ENCODE results near the gene BPTF. TPM values are rescaled to one million over a fixed set of nuclear protein-coding genes. Genes with fewer than 3 reads are reported as not detected.
"Not testable (repeated sequence)": the region's sequence is repeated elsewhere in the genome, so short reads cannot be mapped to it uniquely, and the experiment has no call there.

Gene BPTF
- polyA plus RNA-seq, 1 donor = 58.3 TPM

DNA sequence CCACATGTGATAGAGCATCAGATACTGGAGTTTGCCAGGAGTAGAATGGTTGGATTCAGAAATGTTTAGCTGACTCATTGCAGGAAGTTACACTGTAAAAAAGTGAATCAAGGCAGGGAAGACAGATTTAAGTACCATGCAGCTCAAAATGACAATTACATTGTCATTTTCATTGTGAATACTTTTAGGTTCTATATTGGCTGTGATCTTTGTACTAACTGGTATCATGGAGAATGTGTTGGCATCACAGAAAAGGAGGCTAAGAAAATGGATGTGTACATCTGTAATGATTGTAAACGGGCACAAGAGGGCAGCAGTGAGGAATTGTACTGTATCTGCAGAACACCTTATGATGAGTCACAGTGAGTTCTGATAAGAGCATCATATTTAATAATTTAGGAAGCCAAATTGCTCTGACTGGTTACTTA is 137.9 kb downstream of the BPTF start:
- DNase-seq (ENCODE audit: low read depth) = peak; percentile 44

DNA sequence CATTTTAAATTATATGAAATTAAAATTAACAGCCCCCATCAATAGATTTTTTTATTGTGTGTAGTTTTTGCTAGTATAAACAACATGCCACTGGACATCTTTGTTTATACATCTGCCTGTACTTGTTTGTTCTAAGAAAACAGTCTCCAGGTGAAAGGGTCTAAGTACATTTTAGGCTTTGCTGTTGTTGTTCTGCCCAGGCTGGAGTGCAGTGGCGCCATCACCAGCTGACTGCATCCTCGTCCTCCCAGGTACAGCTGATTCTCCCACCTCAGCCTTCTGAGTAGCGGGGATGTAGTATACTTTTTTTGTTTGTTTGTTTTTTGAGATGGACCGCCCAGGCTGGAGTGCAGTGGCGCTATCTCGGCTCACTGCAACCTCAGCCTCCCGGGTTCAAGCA is 145.5 kb downstream of the BPTF start:
- no peak for DNase-seq (ENCODE audit: low read depth)

DNA sequence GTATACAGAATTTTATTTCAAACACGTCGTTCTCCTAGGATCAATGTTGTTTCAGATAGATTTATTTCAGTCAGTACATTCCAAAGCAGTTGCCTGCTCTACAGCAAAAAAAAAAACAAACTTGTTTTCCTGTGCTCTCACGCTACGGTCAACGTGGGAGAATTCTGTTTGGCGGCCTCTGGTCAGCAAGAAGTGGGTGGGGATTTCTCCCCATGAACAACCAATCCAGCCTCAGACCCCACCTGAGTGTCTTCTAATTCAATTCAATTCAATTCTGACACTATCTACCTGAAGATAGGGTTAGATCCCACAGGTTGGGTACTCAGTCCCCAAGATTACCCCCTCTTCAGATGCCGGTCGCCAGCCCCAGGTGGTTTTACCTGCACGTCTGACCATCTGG is 148.9 kb downstream of the BPTF start:
- no peak for DNase-seq (ENCODE audit: low read depth)

DNA sequence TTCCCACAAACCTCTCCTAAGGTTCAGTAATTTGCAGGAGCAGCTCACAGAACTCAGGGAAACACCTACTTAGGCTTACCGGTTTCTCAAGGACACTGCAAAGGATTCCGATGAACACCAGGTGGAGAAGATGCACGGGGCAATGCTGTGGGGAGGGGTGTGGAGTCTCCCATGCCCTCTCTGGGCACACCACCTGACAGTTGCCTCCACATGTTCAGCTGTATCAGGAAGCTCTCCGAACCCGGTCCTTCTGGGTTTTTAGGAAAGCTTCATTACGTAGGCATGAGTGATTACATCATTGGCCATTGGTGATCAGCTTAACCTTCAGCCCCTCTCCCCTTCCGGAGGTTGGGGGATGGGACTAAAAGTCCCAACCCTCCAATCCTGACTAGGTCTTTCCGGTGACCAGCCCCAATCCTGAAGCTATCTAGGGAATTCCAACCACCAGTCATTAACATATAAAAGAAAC is 149.3 kb downstream of the BPTF start:
- no peak for DNase-seq (ENCODE audit: low read depth)

DNA sequence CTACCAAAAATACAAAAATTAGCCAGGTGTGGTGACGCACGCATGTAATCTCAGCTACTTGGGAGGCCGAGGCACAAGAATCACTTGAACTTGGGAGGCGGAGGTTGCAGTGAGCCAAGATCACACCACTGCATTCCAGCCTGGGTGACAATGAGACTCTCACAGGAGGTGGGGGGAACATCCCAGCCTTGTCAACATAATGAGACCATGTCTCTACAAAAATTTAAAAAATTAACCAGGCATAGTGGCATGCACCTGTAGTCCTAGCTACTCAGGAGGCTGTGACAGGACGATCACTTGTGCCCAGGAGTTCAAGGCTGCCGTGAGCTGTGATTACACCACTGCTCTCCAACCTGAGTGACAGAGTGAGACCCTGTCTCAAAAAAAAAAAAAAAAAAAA is 151.0 kb downstream of the BPTF start:
- not testable (repeated sequence) for DNase-seq (ENCODE audit: low read depth)

DNA sequence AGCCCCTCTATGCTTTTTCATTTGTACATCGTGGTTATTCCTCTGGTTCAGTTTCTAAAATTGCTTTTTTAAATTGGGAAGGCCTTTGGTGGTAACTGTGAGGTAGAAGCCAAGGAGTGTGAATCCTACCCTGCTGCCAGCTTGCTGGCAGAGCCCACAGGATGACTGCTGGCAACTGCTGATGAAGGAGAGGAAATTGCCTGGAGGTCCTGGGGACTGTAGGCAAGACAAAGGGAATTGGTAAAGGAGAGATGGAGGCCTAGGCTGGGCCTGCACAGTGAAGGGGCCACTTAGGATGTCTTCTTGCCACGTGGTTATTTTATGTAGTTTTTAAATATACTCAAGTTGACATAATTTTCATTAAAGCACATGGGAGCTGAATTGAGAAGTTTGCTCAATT is 155.2 kb downstream of the BPTF start:
- DNase-seq (ENCODE audit: low read depth) = no peak

DNA sequence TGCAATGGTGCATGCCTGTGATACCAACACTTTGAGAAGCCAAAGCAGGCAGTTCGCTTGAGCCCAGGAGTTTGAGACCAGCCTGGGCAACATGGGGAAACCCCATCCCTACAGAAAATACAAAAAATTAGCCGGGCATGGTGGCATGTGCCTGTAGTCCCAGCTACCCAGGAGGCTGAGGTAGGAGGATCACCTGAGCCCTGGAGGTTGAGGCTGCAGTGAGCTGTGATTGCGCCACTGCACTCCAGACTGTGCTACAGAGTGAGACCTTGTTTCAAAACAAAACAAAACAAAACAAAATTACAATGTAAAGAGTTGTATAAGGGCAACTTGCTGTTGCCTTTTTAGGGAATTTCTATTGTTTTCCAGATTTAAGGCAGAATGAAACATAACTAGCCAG is 155.6 kb downstream of the BPTF start:
- DNase-seq (ENCODE audit: low read depth) = not testable (repeated sequence)

DNA sequence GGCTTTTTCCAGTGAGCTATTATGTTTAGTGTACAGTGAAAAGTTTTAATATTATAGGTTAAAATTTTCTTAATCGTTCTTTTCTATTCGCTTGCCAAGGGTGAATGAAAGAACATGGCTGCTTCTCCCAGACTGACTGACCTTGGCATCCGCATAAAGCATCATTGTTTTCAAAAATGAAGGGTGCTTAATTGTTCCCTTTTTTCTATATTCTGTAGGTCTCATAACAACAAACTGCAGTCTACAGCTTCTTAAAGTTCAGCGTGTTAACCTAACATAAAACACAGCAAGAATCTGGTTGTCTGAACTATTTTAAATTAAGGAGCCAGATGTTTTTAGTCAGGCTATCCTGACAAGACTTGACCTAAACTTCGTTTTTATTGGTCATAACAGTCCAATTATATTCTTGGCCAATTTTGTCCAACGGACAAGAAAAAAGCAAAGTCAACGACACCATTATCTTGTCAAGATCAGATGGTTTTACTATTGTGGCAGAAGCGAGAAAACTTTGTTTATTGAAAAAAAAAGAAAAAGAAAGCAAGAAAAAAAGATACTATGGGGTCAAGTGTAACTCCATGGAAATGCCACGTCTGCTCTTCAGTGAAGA is 156.8 kb downstream of the BPTF start:
- DNase-seq (ENCODE audit: low read depth) = no peak

DNA sequence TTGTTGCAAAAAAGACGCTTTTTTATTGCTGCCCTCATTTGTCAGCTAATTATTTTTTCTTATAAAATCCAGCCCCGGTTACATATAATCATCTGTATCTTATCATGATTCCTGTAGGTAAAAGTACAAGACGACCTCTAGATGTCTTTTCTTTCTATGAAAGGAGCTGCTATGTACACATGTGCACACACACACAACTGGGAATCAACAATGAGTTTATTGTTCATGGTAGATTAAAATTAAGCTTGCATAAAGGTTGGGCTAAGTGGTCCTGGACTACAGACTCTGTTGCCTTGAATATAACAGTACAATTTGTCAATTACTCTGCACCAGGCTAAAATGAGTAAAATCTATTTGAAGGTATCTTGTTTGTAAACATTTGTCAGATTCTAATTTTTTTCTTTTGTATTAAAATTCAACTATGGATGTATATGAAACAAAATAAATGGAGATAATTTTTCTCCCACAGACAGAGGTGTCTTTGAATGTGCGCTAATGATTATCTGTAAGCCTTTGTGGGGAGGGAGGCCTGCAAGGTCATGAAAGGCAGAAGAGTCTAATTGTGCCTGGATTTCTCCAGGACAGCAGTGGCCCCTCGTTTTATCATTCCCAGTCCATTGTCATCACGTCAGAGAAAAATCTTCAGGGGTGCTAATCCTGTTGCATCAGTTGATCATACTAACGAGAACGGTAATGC is 157.5 kb downstream of the BPTF start:
- no peak for DNase-seq (ENCODE audit: low read depth)

DNA sequence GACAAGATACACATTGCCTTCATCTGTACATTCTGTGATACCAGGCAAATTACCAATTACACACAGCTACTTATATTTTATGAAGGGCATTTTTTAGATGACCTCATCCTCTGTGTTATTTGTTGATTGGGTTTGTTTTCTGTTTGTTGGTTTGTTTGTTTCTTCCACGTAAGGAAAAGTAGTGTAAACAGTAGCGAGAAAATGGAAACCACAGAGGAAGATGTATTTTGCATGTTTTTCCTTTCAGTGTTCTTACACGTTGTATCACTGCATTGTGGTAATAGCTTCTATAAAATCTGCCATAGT is 158.0 kb downstream of the BPTF start:
- DNase-seq (ENCODE audit: low read depth) = no peak

DNA sequence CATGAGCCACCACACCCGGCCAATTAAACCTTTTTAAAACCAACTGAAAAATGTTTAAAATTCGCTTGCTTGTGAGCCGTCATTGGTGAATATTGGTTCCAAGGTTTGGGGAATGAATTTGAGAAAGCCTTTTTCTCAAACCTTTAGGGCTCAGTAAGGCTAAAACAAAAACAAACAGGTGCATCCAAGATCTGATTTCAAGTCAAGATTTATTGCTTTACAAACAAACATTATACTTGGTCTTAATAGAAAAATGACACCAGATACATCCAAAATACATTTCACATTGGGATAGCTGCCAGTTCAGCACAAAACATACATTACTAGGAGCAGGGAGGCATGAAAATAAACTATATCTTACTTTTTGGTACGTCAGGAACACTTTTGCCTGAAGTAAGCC is 165.6 kb downstream of the BPTF start:
- DNase-seq (ENCODE audit: low read depth) = no peak

DNA sequence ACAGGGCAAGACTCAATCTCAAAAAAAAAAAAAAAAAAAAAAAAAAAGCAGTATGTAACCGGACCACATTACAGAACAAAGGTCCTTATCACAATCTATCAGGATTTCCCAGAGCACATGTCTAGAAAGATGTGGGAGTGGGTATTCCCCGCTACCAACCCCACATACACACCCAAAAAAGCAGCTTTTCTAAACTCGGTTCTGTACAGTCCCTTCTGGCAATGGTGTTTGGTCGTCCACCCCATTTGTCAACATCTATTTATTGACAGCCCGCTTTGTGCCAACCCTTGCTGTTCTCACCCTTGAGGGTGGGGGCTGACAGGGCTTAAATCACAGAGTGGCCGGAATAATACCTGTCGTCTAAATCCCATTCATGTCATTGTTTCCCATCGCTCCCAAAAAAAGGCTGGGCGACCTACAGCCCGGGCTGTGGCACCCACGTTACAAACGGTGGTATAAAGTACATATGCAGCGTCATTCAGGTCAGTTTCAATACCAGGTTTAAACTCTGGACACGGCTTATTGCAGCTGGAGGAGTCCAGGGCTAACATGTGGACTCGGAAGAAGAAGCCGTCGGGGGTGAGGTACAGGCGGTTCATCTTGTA is 167.3 kb downstream of the BPTF start:
- DNase-seq (ENCODE audit: low read depth) = no peak

DNA sequence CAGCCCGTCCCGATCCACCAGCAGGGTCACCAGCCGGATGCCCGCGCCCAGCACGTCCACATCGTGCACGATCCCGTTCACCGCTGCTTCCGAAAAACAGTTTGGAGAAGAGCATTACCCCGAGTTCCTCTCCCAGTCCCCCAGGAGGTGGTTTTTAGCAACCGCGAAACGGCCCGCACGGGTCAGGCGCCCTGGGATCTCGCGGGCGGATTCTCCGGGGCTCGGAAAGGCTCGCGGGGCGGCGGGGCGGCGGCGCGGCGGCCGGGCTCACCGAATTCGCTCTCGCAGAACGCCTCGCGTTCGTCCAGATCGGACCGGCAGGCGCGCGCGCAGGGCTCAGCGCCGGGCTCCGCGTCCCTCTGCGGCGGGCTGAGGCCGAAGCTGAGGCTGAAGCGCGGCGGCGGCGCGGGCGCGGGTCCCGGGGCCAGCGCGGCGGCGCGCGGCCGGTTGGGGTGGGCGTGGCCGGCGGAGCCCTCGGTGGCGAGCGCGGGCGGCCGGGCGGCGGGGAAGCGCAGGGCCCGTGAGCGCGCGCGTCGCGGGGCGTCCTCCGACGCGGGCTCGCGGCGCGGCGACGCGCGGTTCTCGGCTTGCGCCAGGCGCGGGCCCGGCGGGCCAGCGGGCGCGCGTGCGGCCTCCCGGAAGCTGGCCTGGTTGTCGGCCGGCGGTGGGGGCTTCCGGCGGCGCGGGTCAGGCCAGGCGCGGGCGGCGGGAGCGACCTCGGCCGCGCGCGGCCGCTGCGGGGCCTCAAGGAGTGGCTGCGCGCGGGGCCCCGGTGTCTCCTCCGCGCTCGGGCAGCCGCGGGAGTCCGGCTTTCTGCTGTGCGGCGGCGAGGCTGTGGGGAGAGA is 168.1 kb downstream of the BPTF start:
- DNase-seq (ENCODE audit: low read depth) = peak; percentile 81

DNA sequence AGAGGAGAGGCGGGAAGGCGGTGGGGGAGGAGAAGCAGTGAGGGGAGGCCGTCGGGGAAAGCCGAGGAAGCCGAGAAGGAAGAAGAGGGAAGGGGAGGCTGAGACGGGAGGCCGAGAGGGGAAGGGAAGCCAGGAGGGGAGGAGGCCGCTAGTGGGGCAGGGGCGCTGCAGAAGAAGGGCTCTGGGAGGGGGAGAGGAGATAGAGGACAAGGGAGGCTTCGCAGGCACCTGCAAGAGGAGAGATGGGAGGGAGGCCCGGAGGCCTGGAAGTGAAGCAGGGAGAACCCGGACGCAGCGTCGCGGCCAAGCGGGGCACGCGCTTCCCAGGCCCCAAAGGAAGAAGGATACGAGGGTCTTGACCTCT is 168.7 kb downstream of the BPTF start:
- no peak for DNase-seq (ENCODE audit: low read depth)

DNA sequence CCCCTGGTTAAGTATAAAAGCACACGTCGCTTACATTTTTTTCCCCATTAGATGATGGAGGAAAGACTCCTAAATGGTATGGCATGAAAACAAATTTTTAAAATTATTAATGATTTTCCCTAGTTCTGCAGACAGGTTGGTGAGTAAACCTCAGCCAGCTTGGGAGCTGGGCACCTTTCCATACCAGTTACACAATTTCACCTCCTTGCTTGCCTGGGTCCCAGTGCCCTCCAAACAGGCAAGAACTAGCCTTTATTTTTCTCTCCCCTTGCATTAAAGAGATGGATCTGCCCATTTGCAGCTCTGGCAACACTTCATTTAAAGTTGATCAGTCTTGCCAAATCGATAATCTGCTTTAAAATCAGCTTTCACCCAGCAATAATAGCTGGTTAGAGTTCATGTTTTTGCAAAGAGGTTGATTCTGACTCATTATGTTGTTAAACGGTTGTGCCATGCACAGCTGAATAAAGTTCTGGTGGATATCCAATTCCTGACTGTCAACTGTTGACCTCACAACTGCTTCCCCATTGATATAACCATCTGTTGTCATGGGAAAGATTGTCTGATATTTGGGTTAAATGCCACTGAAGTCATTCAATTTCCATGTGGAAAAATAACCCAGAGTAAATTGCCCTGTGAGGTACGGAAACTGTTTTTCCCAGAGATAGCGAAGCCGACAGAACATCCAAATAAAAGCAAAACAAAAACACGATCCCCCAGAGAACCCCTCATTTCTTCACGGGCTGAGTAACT is 169.7 kb downstream of the BPTF start:
- no peak for DNase-seq (ENCODE audit: low read depth)

DNA sequence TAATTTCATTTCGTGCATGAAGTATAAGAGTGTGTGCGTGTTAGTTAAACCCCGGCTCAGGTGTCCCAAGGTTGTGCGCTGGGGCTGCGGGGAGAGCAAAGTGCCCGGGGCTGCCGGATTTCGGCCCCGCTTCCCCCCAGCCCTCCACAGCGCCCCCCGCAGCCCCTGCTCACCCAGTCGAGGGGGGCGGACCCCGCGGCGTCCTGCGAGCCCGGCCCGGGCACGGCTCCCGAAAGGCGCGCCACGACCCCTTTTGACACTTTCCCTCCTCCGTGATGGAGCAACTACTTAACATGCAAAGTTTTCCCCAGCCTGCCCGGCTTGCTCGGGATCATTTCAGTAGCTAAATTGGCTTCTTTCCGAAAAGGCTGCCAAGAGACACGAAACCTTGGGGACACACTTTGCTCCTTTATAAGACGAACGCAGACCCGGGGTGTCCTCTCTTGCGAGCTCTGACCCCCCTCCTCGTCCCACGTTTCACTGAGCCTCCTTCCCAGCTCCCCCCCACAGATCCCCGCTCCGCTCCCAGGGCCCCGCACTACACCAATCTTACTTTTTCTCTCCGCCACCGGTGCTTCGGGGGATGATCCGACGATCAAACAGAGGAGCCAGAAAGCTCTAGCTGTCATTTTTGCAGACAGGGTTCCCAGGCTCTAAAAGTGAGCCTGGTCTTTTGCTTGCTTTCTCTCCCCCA is 170.4 kb downstream of the BPTF start:
- no peak for DNase-seq (ENCODE audit: low read depth)

DNA sequence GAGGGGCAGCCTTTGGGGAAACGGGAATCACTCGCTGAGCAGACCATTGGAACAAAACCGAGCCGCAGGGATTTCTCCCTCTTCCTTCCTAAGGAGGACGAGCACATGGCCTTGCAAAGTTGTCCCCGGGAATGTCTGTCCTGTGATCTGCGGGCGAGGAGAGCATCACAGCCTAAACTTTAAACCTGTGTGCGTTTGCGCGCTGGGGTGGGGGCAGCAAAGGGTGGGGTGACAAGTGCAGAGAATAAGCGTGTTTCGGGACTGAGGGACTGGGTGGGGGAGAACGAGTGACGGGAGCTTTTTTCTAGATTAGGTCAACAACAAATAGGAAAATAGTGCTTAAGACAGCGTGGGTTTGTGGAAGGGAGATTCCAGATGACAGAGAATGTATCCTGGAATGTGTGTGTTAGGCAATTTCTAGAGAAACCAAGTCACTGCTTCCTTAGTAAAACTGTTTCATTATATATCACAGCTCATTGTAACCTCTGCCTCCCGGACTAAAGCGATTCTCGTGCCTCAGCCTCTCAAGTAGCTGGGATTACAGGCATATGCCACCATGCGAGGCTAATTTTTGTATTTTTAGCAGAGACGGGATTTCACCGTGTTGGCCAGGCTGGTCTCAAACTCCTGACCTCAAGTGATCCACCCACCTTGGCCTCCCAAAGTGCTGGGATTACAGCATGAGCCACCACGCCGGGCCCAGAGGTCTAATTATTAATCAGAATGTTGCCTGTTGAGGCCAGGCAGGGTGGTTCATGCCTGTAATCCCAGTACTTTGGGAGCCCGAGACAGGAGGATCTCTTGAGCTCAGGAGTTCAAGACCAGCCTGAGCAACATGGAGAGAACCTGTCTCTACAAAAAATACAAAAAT is 171.2 kb downstream of the BPTF start, which contains the start of gene C17orf58:
Gene C17orf58, minus strand, starts transcription at position 169 of the 871 bp plus-strand sequence. CDS start 271 bp downstream, outside the sequence.
- DNase-seq (ENCODE audit: low read depth) = not testable (repeated sequence)

DNA sequence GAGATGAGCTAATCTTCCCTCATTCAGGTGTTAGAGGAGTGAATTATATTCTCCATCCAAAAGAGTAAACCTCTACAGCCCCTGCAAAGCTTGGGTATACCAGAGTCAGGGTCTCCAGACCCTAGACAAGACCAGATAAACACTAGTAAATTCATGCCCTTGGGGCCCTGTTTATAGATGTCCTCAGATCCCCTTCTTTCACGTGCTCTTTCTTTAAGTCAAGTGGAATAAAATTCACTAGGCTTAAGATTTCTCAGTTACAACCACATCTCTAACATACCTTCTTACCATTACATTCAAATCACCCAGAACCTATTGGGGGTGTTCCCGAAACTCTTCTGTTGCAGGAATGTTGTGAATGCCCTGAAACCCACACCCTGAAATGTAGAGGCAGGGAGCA is 173.2 kb downstream of the BPTF start:
- no peak for DNase-seq (ENCODE audit: low read depth)

DNA sequence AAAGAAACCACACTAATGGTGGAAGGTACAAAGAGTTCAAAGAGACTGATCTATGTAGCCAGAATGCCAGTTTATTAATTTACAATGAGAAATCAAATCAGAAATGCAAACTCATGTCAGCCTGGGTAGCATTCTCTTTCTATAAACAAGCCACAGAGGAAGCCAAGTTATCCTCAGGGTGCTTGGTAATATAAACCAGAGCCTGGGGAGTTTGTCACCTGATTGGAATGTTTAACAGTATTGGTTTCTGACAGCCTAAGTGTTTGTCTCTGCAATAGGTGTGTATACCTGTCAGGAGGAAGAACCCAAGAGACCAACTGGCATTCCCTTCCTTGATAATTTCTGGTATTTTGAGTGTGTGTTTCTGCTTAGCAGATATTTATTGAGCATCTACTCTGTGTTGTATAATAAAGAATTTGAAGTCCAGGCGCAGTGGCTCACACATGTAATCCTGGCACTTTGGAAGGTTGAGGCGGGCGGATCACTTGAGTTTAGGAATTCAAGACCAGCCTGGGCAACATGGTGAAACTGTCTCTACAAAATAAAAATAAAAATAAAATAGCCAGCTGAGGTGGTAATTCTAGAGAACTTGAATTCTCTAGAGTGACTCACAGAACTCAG is 174.1 kb downstream of the BPTF start:
- no peak for DNase-seq (ENCODE audit: low read depth)

DNA sequence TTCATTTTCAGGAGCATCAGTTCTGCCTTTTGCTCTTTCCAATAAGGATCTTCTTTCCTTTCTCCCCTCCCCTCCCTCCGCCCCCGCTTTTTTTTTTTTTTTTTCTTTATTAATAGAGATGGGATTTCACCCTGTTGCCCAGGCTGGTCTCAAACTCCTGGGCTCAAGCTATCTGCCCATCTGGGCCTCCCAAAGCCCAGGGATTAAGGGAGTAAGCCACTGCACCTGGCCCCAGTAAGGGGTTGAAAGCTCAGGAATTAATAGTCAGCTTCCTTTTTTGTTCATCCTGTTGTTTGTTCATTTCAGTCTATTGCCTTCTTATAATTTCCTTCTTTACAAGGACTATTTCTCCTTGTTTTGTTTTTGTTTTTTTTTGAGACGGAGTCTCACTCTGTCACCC is 178.9 kb downstream of the BPTF start:
- no peak for DNase-seq (ENCODE audit: low read depth)
